NAMALWA (cell line): ENCODE results near the gene PDE4D.

Source experiments
- DNase-seq: peaks from one replicate; pipeline ENCODE4 v3.0.0-alpha.2; 2015; ENCODE audit warnings: low spot score

Gene PDE4D

GRCh38 chr5:59204114-59204897 lies 689.2 kb downstream of the PDE4D start:
- no peak for DNase-seq

DNA sequence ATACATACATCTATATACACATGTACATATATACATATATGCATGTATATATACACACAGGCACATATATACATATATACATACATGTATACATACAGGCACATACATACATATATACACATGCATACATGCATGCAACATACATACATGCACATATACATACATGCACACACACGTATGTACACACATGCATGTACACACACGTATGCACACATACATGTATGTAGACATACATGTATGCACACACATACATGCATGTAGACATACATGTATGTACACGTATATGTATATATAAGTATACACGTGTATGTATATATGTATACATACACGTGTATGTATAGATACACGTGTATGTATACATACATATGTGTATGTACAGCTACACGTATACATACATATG lies 693.7 kb downstream of the PDE4D start:
- no peak for DNase-seq

GRCh38 chr5:59198832-59199231 lies 694.7 kb downstream of the PDE4D start:
- DNase-seq, result no peak

DNA sequence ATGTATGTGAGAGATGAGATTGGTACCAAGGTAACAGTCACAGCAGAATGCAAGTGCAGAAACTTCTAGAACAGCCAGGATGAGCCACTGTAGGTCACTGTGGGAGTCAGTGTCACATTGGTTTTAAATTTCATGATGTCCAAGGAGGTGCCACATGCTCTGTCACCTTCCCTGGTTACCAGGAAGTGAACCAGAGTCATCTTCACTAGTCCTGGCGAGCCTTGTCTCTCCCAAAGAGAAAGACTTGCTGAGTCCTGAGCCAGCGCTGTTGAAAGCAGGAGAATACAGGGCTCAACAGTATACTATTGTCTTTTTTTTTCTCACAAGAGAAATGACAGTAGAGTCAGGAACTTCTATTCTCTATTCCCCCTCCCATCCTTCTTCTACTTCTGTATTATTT lies 695.2 kb downstream of the PDE4D start:
- no peak for DNase-seq

DNA sequence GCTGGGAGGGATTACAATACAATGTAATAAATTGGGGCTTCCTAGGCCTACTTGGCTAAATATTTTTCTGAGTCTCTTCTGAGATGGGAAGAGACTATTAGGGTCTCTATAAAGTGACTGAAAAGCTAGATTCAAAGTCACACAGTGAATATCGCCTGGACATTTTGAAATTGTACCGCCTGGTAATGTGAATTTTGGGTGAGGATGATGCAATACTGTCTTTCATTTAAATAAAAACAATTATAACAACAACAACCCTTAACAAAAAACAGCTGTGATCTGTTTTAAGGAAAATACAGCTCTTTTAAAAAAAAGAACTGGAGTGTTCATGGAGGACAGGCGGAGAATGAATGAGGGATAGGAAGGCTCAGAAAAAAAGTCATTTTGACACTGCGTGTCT lies 695.6 kb downstream of the PDE4D start:
- DNase-seq, result no peak

- DNase-seq, result no peak
Observed at GRCh38 chr5:59193616-59194319, 699.8 kb downstream of the PDE4D start.

DNA sequence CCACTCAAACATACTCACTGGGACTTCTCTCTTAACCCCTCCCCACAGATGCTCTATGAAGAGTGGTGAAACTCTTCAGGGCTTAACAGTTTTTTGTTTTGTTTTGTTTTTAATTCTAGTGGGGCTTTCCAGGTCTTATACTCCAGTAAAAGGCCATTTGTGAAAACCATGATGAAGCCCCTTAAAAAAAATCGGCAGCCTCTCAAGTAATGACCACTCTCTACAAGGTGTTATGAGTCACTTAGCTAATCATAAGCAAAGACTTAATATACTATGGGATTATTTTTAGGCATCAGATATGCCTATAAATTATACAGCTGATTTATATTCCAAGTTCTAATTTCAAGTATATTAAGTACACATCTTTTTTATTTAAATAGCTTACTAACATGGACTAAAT lies 702.8 kb downstream of the PDE4D start:
- DNase-seq, result no peak

GRCh38 chr5:59189472-59190244 lies 703.9 kb downstream of the PDE4D start:
- DNase-seq, result no peak

DNA sequence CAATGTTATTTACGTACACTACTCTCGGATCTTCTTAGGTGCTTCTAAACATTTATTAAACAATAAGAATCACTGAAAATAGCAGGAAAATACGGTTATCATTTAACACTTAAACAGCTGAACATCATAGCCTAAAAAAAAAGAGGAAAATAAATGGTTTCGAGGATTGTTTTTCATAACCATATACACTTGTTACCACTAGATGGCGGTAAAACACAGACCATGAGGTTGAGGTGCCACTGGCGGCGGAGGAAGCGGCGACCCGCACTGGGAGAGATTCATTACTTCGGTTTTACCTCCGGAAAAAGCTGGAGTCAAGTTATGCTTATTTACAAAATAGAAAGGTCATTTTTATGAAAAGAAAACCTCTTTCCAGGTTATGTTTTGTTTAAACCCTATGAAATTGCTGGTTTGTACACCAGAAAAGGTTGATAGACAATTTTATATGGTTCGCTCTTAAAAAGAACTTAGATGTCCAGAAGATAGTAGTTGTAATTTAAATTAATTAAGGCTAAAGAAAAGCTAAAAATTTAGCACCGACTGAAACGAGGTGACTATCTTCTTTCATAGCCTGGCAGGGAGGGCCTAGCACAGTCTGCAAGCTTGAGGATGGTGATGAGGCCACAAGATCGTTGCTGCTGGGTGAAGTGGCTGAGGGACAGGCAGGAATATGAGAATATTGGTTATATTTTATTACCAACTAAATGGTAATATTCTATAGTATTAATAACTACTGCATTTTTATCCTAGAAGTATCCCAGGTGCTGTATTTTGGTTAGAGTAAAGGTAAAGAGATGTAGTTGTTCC lies 704.9 kb downstream of the PDE4D start:
- DNase-seq, result peak; percentile 63

DNA sequence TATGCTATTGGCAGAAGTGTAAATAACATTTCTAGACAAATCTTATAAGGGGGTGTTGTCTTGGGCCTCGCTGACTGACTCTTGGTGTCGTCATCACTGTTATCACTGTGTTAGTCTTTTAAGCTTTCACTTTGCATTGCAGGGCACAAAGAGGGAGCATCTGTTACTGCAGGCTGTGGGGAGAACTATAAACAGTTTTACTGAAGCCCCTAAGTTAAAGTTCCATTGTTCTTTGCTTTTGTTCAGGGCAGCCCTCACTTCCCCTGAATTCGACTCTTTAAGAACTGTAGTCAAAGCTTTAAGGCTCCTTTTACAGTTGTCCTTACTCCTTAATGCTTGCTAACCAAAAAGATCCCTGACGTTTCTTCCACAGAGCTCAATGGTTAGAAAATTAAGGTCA lies 705.7 kb downstream of the PDE4D start:
- DNase-seq, result peak; percentile 13

GRCh38 chr5:59186623-59187022 lies 706.9 kb downstream of the PDE4D start:
- DNase-seq, result no peak

DNA sequence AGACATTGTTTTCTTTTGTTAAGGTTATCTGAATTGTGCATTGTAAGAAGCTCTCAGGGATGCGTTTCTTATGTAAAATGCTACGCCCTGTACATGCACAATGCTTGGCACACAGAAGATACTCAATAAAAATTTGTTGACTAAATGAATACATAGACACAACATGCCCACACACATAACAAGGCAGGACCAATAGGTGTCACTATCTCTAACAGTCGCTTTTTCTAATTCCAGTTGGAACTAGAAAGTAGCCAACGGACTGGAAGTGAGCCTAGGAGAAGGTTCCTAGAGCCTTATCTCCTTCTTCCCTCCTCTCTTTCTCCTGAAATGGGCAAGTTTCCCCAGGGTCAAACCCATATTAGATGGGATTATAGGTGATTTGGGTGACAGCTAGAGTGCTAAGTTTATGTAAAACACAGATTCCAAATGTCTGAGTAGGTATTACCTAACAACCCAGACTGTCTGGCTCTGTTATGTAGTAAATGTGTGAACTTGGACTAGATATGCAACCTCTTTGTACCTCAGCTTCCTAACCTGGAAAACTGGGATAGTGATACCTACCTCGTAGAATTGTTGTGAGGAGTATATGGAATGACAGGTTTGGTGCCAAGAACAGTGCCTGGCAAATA lies 707.7 kb downstream of the PDE4D start:
- DNase-seq, result no peak

- no peak for DNase-seq
Observed at GRCh38 chr5:59184769-59185168, 708.8 kb downstream of the PDE4D start.

GRCh38 chr5:59182760-59183159 lies 710.8 kb downstream of the PDE4D start:
- DNase-seq, result no peak

DNA sequence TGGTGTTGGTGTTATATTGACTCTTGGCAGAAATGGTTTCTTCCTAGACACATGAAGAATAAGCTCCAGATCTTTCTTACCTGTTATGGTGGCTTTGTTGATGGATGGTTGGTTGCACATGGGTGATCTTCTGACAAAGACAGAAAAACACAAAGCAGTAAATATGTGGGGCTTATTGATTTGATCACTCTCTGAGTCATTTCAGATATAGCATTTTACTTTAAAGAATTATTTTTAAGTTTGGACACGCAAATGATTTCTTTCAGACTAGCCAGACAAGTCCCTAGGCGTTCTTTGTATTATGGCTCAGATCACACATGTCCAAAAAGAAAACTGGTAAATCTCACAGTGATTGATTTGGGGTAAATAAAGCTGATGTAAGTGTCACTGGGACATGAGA lies 713.0 kb downstream of the PDE4D start:
- DNase-seq, result no peak

DNA sequence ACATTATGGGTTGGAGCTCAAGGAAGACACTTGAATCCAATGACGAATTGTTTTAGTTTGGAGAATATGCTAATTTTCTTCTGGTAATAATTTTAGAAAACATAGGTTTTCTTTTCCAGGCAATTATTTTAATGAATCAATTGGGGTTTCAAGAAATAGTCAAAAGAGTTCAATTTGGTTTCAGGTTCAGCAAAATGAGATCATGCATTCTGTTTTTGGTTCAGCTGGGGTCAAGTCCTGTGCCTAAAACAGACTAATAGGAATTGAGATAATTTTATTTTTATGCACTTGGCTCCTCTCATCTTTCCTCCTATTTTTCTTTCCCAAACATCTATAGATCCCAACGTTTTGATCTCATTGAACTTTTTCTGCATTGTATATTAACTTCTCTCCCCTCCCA lies 713.8 kb downstream of the PDE4D start:
- DNase-seq, result no peak

GRCh38 chr5:59178482-59178881 lies 715.0 kb downstream of the PDE4D start:
- DNase-seq, result no peak

DNA sequence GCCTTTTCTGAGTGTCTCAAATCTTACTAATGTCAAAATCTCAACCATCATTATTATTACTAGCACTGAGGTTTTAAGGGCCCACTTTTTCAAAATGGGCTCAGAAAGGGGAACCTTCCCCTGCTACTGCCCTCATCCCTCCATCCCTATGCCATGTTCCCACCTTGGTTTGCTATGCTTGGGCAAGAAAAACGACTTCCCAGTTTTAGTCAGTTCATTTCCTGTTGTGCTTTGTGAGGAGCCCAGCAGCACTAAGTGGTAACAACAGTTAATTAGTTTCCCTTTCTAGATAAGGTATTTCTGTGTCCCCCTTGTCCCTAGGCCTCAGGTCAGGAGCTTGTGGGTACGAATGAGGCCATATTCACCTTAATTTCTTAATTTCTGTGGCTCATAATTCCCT lies 715.5 kb downstream of the PDE4D start:
- DNase-seq, result no peak

- no peak for DNase-seq
Observed at GRCh38 chr5:59177644-59178043, 715.9 kb downstream of the PDE4D start.

DNA sequence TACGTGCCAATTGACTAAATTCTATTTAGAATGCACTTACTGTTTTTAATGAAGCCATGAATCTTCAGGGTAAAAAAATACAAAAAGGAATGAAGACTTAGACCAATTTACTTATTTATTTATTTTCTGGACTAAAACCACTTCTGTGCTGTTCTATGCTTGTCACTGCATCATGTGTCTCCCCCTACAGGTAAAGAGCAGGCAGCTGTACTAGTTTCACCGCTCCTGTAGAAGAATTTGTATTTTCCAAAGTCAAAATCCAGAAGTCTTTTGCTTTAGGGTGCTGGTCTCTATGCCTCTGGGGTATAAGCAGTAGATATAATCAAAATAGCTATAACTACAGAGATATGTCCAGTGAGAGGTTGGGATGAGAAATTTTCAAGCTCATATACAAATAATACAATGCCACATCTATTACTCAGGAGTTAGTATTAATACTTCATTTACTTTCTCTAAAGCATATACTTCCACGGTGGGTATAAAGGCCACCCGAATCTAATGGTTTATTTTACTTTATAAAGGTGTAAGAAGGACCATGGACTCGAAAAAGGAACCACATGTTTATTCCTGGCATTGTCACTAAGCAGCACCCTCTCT lies 719.2 kb downstream of the PDE4D start:
- peak; percentile 60 for DNase-seq

- DNase-seq, result peak; percentile 4
Observed at GRCh38 chr5:59173578-59173977, 719.9 kb downstream of the PDE4D start.
